Ammon's horn (tissue), 1 donor: ENCODE measurements around the gene SERPINE1.
"Not testable (repeated sequence)": the region's sequence is repeated elsewhere in the genome, so short reads cannot be mapped to it uniquely, and the experiment has no call there.

Experiments
- DNase-seq: peaks from one replicate; pipeline ENCODE4 v3.0.0-alpha.2; 2016; ENCODE audit warnings: low spot score

SERPINE1 gene

DNA sequence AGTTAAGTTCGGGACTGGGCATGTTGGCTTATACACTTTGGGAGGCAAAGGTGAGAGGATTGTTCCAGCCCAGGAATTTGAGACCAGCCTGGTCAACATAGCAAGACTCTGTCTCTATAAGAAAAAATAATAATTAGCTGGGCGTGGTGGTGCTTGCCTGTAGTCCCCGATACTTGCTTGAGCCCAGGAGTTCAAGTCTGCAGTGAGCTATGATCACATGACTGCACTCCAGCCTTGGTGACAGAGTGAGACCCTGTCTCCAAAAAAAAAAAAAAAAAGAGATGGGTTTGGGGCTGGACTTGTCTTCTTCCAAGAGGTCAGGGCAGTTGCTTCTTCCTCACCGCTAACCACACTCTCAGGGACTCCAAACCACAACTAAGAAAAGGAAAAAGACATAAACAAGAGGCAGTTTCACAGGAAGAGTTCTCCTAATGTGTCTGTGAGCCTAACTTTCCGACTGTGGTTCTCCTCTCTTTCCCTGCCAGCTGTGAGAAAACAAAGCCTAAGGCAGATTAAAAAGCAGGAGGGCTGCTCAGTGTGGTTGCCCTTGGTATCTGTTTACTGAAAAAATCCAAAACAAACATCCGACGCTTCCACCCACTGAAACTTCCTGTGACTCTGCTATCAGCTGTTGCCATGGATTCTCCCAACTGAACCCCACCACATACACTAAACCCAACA is 2.4 kb upstream of the SERPINE1 start:
- peak; percentile 56 for DNase-seq

DNA sequence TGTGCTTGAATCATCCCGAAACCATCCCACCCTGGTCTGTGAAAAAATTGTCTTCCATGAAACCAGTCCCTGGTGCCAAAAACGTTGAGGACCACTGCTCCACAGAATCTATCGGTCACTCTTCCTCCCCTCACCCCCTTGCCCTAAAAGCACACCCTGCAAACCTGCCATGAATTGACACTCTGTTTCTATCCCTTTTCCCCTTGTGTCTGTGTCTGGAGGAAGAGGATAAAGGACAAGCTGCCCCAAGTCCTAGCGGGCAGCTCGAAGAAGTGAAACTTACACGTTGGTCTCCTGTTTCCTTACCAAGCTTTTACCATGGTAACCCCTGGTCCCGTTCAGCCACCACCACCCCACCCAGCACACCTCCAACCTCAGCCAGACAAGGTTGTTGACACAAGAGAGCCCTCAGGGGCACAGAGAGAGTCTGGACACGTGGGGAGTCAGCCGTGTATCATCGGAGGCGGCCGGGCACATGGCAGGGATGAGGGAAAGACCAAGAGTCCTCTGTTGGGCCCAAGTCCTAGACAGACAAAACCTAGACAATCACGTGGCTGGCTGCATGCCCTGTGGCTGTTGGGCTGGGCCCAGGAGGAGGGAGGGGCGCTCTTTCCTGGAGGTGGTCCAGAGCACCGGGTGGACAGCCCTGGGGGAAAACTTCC is 784 bp upstream of the SERPINE1 start:
- DNase-seq = peak; percentile 60

DNA sequence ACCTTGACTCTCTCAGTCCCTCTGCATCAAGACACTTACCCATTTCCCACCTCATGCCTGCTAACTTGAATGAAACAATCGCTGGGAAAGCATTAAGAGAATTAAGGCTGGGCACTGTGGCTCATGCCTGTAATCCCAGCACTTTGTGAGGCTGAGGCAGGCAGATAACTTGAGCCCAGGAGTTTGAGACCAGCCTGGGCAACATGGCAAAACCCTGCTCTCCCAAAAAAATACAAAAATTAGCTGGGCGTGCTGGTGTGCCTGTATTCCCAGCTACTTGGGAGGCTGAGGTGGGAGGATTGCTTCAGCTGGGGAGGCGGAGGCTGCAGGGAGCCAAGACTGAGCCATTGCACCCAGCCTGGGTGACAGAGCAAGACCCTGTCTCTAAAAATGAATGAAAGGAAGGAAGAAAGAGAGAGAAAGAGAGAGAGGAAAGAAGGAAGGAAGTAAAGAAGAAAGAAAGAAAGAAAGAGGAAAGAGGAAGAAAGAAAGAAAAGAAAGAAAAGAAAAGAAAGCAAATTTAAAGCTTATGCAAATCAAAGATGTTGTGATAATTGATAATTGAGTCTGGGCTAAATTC is 646 bp downstream of the SERPINE1 start:
- DNase-seq = no peak

DNA sequence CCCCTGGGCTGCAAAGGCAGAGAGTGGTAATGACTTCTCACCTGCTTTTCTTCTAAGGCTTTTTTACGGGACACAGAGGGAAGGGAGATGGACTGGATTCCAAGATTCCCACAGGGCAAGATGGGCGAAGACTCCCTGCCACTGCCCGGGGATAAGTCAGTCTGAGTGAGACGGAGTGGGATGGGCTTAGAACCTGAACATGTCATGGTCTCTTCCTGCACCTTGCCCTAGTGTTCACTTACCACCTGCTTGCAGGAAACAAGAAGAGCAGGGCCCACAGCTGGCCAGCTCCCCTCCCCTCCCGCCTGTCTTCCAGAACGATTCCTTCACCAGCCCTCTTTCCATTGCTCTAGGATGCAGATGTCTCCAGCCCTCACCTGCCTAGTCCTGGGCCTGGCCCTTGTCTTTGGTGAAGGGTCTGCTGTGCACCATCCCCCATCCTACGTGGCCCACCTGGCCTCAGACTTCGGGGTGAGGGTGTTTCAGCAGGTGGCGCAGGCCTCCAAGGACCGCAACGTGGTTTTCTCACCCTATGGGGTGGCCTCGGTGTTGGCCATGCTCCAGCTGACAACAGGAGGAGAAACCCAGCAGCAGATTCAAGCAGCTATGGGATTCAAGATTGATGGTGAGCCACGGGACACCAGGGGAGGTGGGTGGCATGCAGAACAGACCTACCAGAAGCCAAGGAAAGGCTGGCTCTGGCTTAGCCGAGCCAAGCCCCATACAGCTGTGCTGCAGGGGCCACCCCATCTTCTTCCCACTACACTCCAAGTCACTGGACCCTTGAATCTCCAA is 1.3 kb downstream of the SERPINE1 start:
- DNase-seq = no peak

DNA sequence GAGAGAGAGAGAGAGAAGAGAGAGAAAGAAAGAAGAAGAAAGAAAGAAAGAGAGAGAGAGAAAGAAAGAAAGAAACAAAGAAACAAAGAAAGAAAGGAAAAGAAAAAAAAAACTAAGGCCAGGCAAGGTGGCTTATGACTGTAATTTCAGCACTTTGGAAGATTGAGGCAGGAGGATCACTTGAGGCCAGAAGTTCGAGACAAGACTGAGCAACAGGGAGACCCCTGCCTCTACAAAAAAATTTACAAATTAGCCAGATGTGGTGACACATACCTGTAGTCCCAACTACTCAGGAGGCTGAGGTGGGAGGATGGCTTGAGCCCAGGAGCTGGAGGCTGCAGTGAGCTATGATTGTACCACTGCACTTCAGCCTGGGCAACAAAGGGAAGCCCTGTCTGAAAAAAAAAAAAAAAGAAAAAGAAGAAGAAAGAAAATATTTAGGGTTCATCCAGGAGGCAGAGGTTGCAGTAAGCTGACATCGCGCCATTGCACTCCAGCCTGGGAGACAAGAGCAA is 2.8 kb downstream of the SERPINE1 start:
- DNase-seq = no peak

DNA sequence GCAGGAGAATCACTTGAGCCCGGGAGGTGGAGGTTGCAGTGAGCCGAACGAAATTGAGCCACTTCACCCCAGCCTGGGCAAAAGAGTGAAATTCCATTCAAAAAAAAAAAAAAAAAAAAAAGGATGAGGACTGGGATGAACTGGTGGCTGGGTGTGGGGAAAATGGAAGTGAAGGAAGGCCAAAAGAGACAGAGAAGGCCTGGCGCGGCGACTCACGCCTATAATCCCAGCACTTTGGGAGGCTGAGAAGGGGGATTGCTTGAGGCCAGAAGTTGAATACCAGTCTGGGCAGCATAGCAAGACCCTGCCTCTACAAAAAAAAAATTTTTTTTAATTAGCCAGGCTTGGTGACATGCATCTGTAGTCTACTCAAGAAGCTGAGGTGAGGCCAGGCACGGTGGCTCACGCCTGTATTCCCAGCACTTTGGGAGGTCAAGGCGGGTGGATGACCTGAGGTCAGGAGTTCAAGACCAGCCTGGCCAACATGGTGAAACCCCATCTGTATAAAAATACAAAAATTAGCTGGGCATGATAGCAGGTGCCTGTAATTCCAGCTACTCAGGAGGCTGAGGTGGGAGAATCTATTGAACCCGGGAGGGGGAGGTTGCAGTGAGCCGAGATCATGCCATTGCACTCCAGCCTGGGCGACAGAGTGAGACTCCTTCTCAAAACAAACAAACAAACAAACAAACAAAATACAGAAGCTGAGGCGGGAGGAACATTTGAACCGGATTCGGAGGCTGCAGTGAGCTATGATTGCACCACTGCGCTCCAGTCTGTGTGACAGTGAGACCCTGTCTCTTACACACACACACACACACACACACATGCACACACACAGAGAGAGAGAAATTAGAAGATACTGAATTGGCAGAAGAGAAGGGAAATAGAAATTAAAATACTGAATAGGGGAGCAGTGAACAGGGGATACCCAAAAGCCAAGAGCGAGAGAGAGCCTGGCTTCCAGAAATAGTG is 6.0 kb downstream of the SERPINE1 start:
- not testable (repeated sequence) for DNase-seq

DNA sequence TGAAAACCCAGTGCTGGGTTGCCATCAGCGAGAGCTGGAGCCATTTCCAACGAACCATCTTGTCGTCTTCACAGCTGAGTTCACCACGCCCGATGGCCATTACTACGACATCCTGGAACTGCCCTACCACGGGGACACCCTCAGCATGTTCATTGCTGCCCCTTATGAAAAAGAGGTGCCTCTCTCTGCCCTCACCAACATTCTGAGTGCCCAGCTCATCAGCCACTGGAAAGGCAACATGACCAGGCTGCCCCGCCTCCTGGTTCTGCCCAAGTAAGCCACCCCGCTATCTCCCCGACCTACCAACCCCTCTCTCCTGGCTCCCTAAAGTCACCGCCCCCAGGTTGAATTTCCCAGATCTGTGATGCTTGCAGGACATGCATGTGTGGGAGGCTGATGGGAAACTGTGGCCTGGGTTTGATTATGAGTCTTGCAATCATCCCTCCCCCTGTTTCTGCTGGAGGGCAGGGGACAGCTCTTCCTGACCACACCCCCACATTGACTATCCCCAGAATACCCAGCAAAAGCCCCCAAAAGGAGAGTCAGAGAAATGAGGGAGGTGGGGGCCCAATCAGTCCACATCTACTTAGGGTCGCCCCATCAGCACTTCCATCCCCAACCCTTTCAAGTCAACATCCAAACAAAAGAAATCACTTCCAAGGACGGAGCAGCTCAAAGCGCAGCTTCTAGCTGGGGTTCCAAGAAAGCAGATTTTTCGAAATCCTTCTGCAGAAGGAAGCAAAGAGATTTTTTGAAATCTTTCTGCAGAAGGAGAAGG is 6.9 kb downstream of the SERPINE1 start:
- DNase-seq = no peak

DNA sequence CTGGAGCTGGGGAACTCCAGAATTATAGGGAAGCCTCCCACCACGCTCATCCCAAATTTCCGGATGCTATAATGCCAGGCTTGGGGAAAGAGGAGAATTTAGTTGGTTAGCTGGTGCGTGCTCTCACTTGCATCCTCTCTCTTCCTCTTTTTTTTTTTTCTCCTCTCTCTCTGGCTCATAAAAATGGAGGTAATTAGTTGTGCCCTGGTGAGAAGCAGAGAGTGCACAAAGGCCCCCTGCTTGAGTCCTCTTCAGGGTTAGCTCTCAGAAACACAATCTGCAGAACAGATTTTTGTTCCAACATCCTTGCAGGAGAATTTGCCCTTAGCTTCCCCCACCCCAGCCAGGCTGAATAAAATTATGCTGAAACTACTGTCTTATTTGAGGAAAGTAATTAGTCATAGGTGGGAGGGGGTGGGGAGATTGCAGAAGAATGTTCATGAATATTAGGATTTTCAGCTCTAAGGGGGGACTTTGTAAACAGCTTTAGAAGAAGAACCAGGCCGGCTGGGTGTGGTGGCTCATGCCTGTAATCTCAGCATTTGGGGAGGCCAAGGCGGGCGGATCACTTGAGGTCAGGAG is 7.6 kb downstream of the SERPINE1 start:
- DNase-seq = no peak

DNA sequence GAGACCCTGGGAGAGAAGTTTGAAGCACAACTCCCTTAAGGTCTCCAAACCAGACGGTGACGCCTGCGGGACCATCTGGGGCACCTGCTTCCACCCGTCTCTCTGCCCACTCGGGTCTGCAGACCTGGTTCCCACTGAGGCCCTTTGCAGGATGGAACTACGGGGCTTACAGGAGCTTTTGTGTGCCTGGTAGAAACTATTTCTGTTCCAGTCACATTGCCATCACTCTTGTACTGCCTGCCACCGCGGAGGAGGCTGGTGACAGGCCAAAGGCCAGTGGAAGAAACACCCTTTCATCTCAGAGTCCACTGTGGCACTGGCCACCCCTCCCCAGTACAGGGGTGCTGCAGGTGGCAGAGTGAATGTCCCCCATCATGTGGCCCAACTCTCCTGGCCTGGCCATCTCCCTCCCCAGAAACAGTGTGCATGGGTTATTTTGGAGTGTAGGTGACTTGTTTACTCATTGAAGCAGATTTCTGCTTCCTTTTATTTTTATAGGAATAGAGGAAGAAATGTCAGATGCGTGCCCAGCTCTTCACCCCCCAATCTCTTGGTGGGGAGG is 10.8 kb downstream of the SERPINE1 start:
- no peak for DNase-seq

DNA sequence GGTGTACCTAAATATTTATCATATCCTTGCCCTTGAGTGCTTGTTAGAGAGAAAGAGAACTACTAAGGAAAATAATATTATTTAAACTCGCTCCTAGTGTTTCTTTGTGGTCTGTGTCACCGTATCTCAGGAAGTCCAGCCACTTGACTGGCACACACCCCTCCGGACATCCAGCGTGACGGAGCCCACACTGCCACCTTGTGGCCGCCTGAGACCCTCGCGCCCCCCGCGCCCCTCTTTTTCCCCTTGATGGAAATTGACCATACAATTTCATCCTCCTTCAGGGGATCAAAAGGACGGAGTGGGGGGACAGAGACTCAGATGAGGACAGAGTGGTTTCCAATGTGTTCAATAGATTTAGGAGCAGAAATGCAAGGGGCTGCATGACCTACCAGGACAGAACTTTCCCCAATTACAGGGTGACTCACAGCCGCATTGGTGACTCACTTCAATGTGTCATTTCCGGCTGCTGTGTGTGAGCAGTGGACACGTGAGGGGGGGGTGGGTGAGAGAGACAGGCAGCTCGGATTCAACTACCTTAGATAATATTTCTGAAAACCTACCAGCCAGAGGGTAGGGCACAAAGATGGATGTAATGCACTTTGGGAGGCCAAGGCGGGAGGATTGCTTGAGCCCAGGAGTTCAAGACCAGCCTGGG is 11.4 kb downstream of the SERPINE1 start:
- peak; percentile 48 for DNase-seq

DNA sequence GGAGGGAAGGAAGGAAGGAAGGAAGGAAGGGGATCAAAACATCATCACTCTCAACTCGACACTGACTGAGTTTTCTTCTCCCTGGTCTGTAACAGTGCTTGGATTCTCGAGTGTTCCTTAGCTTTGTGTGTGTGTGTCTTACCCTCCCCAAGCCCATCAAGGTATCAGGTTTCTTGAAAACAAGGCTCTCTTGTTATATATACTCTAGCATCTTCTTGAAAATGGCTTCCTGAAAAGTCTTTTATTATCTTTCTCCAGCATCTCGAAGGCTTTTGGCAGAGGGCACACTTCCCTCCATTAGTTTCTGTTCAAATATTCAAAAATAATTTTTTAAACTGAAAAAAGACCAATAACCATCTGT is 13.4 kb downstream of the SERPINE1 start:
- no peak for DNase-seq

DNA sequence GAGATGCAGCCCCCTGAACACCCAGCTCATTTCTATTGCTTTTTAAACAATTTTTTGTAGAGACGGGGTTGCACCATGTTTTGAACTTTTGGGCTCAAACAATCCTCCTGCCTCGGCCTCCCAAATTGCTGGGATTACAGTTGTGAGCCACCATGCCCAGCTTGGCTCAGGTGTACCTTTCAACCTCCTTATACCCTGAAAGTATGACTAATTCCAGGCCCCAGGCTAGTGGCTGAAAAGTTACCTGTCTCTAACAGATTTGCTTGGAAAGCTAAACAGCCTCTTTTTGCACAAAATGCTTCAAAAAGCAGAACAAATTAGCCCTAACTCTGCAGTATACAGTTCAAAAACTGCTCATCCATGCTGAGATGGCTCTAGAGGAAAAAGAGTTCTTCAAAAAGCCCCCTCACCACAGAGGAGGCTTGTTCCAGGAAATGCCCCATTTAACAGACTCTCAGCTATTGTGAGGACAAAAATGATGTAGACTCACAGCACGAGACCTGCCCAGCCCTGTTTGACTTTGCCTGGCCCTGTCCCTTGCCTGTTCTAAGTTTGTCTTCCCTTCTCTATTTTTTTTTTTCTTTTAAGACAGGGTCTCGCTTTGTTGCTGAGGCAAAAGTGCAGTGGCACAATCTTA is 14.0 kb downstream of the SERPINE1 start:
- no peak for DNase-seq

DNA sequence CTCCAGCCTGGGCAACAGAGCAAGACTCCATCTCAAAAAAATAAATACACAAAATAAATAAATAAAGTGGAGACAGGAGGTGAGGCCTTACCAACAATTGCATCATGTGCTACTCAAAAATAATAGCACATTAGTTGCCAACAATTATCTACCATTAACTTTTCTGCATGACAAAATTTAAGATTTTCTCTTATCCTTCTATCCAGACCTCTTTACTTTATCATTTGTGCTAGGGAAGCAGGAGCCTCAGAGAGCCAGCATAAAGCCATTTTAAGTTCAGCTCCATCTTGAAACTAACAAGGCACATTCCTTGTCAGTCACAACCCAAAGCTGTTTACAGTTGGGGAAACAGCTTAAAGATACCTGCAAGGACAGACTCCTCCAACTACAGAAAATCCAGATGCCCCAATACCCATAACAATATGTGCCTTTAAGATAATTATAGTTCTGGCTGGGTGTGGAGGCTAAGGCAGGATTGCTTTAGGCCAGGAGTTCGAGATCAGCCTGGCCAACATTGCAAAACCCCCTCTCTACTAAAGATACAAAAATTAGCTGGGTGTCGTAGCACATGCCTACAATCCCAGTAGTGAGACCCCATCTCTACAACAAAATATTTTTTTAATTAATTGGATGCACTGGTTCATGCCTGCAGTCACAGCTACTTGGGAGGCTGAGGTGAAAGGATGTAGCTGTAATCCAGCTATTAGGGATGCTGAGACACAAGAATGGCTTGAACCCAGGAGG is 25.2 kb downstream of the SERPINE1 start:
- no peak for DNase-seq

DNA sequence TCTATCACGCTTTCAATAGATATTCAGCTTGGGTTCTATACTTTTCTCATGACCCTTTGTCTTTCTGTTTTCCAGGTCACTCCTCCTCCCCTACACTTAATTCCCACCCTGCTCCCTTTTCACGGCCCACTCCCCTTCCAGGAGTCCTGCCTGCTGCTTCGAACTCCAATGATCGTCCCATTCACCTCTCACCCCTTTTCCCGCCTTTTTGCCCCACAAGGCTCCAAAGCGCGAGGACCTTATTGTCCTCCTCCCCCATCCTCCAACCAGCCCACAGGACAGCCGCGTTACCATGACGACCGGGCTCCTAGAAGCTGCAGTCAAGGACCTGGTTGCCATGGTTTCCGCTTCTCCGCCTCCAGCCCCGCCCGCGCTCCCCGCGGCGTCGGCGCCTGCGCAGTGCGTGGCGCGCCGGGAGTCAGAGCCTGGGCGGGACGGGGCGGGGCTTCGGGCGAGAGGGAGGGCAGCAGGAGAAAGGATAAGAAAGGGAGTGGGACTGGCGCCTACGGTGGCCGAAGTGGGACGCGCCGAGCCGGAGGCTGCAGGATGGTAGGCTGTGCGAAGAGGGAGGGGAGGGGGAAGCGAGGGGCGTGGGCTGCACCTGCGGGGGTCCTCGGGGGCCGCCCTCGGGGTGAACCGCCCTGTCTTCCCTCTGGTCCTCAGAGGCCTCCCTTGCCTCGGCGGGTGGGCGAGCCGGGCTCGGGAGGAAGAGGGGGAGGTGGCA is 27.2 kb downstream of the SERPINE1 start, which contains the start of gene AP1S1:
Gene AP1S1, plus strand, starts transcription at position 508 of the 724 bp plus-strand sequence. Its CDS starts 39 bp downstream, at position 547.
- peak; percentile 95 for DNase-seq

DNA sequence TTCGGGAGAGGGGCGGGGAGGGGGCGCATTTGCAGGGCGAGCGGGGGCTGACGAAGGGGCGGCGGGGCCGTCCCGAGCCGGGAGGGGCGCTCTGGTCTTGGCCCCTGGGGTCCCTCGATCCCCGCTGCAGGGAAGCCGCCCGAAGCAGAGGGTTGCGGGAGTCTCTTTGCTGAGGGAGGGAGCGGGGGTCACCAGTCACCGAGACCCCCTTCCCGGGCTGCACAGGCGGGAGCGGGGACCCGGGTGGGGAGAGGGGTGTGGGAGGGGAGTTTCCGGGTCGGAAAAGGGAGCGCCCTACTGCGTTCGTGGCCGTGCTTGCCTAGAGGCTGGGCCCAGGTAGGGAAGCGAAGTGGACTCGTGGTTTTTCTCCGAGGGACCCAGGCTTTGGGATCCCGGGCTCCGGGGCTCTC is 27.8 kb downstream of the SERPINE1 start:
- no peak for DNase-seq

DNA sequence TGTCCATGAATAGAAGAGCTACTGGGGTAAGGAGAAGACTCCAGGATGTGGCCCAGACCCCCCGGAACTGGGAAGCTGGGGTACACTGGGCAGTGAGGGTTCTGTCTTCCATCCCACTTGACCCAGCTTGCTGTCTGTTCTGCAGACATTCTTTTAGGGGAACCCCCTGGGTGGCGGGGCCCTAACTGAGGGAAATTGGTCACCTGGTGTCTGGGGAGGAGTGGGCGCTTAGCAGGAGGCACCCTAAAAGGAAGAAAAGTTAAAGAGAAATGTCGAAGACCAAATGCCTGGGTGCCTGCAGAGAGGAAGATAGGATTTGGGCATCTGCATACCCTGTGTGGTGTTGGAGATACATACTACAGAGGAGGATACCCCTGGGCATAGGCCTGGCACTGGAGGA is 28.4 kb downstream of the SERPINE1 start:
- no peak for DNase-seq

DNA sequence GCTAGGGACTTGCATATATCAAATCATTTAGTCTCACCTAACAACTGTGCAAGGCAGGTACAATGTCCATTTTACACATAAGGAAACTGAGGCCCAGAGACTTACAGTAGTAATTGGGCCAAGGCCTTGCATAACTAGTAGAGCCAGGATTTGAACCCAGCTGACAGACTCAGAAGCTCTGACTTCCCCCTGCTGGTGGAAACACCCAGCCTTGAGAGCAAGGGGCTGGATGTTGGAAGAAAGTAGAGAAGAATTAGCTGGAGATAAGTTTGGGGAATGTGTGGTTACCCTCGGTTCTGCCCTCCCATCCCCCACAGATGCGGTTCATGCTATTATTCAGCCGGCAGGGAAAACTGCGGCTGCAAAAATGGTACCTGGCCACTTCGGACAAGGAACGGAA is 29.4 kb downstream of the SERPINE1 start:
- no peak for DNase-seq
